ENCODE measurements around the gene SAMD8.

DNA sequence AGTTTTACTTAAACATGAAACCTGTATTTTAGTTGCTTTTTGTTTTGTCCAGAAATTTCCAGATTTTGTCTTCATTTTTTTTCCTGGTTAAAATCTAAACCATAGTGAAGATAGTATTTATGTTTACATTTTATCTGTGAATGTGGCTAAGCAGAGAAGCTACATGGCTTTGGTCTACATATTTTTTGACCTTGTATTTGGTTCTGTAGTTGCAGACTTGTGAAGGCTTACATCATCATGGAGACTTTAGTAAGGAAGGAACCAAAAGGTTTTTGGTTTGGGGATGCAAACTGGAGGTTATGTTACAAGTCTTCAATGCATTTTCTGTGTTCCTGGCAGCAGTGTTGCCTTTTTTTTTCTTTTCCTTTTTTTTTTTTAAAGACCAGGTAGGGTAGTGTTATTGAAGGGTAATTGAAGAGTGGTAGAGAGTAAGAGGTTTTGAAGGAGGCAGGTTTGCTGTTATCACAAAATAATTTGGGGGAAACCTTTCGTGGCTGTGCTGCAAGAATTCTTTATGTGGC is 68.3 kb downstream of the SAMD8 start:
- TF ChIP-seq, protein P1, sequence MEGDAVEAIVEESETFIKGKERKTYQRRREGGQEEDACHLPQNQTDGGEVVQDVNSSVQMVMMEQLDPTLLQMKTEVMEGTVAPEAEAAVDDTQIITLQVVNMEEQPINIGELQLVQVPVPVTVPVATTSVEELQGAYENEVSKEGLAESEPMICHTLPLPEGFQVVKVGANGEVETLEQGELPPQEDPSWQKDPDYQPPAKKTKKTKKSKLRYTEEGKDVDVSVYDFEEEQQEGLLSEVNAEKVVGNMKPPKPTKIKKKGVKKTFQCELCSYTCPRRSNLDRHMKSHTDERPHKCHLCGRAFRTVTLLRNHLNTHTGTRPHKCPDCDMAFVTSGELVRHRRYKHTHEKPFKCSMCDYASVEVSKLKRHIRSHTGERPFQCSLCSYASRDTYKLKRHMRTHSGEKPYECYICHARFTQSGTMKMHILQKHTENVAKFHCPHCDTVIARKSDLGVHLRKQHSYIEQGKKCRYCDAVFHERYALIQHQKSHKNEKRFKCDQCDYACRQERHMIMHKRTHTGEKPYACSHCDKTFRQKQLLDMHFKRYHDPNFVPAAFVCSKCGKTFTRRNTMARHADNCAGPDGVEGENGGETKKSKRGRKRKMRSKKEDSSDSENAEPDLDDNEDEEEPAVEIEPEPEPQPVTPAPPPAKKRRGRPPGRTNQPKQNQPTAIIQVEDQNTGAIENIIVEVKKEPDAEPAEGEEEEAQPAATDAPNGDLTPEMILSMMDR (IDR thresholded peaks at IDR 0.05; ENCODE audit: extremely low read depth in 1 of 2, insufficient read depth in 1 of 2, low read depth in 1 of 2, low read length in 2 of 2) = no peak
- TF ChIP-seq POLR2A (IDR thresholded peaks at IDR 0.05; ENCODE audit: low read depth, low read length) = no peak
- TF ChIP-seq POLR2AphosphoS5 (IDR thresholded peaks at IDR 0.05; ENCODE audit: insufficient read depth, low read depth, low read length) = no peak
- TF ChIP-seq JUN (IDR thresholded peaks at IDR 0.05; ENCODE audit: borderline replicate concordance, insufficient read depth, insufficient read length, low read depth) = no peak
- no peak for TF ChIP-seq GATA2 (IDR thresholded peaks at IDR 0.05; ENCODE audit: insufficient read depth, insufficient read length, low read depth, low read length)
- TF ChIP-seq, protein P2, sequence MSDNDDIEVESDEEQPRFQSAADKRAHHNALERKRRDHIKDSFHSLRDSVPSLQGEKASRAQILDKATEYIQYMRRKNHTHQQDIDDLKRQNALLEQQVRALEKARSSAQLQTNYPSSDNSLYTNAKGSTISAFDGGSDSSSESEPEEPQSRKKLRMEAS (IDR thresholded peaks at IDR 0.05; ENCODE audit: insufficient read depth, insufficient read length) = no peak
- no peak for TF ChIP-seq MYC (IDR thresholded peaks at IDR 0.05; ENCODE audit: low read depth, low read length)
